ENCODE results near the gene IL17RB. TPM values are rescaled to one million over a fixed set of nuclear protein-coding genes. Genes with fewer than 3 reads are reported as not detected.
A peak's percentile ranks its signal among the peaks of the same experiment; 100 is the strongest.

The IL17RB gene
- polyA plus RNA-seq, 12 donors: 3.0 to 7.9 (median 3.5) TPM; not detected in 1

GRCh38 chr3:53811143-53811927, 35.0 kb upstream of the IL17RB start:
- no peak for DNase-seq

GRCh38 chr3:53812434-53812833, 33.9 kb upstream of the IL17RB start:
- no peak for DNase-seq

GRCh38 chr3:53813229-53813628, 33.1 kb upstream of the IL17RB start:
- DNase-seq: no peak

- DNase-seq: no peak
These were observed 32.5 kb upstream of the IL17RB start for GRCh38 chr3:53813876-53814275.

GRCh38 chr3:53815067-53815466, 31.3 kb upstream of the IL17RB start:
- no peak for DNase-seq

GRCh38 chr3:53815651-53816050, 30.7 kb upstream of the IL17RB start:
- no peak for DNase-seq

- DNase-seq: no peak
These were observed 29.9 kb upstream of the IL17RB start for GRCh38 chr3:53816425-53816824.

- no peak for DNase-seq
These were observed 29.2 kb upstream of the IL17RB start for GRCh38 chr3:53817211-53817610.

- DNase-seq: no peak
These were observed 28.6 kb upstream of the IL17RB start for GRCh38 chr3:53817809-53818208.

- no peak for DNase-seq
These were observed 27.9 kb upstream of the IL17RB start for GRCh38 chr3:53818221-53819162.

GRCh38 chr3:53819163-53819868, 27.1 kb upstream of the IL17RB start:
- no peak for DNase-seq

- DNase-seq: no peak
These were observed 26.3 kb upstream of the IL17RB start for GRCh38 chr3:53820084-53820483.

- DNase-seq: peak; percentile 43
These were observed 25.4 kb upstream of the IL17RB start for GRCh38 chr3:53820756-53821580.

- DNase-seq: no peak
These were observed 24.7 kb upstream of the IL17RB start for GRCh38 chr3:53821631-53822121.

- no peak for DNase-seq
These were observed 24.0 kb upstream of the IL17RB start for GRCh38 chr3:53822331-53822741.

GRCh38 chr3:53823026-53823955, 23.1 kb upstream of the IL17RB start:
- DNase-seq: no peak

- no peak for DNase-seq
These were observed 22.3 kb upstream of the IL17RB start for GRCh38 chr3:53823956-53824657.

- no peak for DNase-seq
These were observed 21.6 kb upstream of the IL17RB start for GRCh38 chr3:53824795-53825194.

- DNase-seq: no peak
These were observed 20.3 kb upstream of the IL17RB start for GRCh38 chr3:53826048-53826447.

Measured in muscle of arm (tissue), 12 donors.